GM21360 (cell line): Measurements from ENCODE around the gene MUTYH.
"Not testable (repeated sequence)": the region's sequence is repeated elsewhere in the genome, so short reads cannot be mapped to it uniquely, and the experiment has no call there.

Source experiments
- ATAC-seq: cut with Tn5 transposase; IDR thresholded peaks from one replicate; pipeline ENCODE4 v1.9.1; 2021; ENCODE audit warnings: mild to moderate bottlenecking, moderate library complexity; ENCODE audit not compliant: unreplicated experiment

Gene MUTYH

DNA sequence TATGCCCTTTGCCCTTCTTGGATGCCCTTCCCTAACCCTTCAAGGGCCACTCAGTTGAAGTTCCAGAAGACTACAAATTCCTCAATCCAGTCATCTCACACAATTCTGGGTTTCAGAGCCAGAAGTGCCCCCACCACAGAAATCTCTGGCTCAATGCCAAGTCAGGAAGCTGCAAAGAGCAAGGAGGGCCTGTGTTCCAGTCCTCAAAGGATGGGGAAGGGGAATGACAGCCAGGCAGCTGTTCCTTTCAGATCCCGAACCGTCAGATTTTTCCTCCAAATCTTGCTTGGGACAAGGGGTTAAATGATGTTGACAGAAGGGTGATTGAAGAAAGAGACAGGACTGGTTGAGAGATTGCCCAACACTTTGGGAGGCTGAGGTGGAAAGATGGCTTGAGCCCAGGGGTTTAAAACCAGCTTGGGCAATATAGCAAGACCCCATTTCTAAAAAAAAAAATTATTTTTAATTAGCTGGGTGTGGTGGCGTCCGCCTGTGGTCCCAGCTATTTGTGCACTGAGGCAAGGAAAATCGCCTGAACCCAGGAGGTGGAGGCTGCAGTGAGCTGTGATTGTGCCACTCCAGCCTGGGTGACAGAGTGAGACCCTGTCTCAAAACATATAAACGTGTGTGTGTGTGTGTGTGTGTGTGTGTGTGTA is 14.3 kb downstream of the MUTYH start:
- ATAC-seq: no peak

DNA sequence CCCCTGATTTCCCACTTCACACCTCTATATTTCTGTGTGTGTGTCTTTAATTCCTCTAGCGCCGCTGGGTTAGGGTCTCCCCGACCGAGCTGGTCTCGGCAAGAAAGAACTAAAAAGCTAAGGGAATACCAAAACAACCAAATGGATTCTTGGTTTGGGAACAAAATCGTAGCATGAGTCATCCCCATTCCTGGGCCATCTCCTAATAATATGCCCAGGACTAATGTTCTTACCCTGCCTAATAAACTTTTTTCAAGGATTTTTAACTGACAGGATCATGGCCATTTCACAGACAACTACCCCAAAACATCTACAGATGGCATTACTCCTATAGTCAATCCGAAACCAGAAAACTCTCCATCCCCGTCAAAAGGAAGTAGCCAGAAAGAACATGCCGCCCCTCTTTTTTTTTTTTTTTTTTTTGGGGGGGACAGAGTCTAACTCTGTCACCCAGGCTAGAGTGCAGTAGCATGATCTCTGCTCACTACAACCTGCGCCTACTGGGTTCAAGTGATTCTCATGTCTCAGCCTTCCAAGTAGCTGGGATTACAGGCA is 17.7 kb downstream of the MUTYH start:
- no peak for ATAC-seq

DNA sequence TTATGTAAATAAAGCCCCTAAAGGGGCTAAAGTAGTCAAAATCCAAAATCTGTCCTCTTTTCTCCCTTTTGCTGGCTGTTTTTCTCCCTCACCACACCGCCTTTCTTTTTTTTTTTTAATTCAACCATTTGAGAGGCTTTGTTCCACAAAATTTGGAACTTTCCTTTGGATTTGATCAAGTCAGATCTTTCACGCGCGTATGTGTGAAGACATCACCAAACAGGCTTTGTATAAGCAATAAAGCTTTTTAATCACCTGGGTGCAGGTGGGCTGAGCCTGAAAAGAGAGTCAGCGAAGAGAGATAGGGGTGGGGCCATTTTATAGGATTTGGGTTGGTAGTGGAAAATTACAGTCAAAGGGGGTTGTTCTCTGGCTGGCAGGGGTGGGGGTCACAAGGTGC is 18.8 kb downstream of the MUTYH start:
- ATAC-seq: no peak

DNA sequence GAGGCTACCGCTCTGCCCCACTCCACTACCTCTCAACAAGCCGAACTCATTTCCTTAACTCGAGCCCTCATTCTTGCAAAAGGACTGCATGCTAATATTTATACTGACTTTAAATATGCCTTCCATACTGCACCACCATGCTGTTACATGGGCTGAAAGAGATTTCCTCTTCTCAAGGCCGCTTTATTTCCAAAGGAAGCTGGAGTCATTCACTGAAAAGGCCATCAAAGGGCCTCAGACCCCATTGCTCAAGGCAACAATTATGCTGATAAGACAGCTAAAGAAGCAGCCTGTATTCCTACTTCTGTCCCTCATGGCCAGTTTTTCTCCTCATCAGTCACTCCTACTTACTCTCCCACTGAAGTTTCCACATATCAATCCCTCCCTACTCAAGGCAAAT is 20.5 kb downstream of the MUTYH start:
- ATAC-seq: no peak

DNA sequence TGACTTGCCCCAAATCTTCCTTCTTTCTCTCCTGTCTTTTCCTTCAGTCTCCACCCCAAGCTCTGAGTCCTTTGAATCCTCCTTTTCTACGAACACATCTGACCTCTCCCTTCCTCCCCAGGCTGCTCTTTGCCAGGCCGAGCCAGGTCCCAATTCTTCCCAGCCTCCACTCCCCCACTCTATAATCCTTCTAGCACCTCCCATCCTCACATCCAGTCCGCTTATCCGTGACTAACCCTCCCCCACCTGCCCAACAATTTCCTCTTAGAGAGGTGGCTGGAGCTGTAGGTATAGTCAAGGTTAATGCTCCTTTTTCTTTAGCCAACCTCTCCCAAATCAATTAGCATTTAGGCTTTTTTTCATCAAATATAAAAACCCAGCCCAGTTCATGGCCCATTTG is 23.1 kb downstream of the MUTYH start:
- no peak for ATAC-seq

DNA sequence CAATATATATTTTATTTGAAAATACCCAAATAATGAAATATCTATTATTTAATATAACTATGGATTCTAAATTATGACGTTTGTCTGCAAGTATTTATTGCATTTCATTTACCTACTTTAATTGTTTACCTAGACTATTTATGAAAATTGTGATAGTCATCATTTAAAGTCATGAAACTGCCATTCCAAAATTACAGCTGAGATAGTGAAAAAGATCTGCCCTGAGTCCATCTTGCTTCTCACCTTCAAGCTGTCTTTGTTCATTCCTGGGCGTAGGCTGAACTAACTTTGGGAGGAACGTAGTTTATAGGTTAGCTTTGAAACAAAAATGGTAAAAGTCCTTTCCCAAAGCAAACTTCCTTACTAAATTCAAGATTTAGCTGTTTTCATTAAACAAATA is 26.0 kb downstream of the MUTYH start:
- no peak for ATAC-seq

DNA sequence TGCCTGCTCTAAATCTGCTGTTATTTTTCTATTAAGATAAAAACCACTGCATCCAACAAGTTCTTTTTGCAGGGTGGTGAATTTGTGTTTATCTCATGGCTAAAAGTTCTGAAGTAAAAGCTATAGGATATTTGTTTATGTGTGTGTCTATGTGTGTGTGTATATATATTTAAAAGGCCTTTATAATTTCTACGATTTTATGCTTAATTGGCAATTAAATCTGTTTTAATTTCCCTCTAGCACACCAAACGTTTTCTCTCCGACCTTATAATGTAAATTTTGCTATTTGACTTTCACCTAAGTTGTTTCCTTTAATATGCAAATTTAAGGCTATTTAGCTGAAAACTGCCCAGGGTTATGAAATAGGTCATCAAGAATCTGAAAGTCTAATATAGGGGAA is 33.3 kb downstream of the MUTYH start:
- no peak for ATAC-seq

DNA sequence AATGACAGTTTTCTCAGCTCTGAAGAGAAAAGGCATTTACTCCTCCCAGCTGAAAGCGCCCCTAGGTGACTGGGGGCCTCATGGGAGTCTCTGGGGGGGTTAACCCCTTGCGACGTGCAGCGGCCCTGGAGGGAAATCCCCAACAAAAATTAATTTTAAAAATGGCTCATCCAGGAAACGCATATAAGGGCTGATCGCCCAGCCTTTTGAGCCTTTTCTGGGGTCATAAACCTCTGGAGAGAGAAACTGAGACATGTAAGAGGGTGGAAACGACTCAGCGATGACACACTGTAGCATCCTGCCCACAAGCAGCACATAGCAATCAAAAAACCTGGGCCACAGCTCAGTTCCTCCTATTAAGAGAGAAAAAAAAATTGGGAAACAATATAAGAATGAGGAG is 33.9 kb downstream of the MUTYH start:
- no peak for ATAC-seq

DNA sequence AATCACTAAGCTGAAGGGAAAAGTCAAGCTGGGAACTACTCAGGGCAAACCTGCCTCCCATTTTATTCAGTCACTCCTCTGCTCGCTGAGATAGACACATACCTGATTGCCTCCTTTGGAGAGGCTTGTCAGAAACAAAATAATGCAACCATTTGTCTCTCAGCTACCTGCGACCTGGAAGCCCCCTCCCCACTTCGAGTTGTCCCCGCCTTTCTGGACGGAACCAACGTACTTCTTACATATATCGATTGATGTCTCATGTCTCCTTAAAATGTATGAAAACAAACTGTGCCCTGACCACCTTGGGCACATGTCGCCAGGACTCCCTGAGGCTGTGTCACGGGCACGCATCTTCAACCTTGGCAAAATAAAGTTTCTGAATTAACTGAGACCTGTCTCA is 35.0 kb downstream of the MUTYH start:
- ATAC-seq: no peak

DNA sequence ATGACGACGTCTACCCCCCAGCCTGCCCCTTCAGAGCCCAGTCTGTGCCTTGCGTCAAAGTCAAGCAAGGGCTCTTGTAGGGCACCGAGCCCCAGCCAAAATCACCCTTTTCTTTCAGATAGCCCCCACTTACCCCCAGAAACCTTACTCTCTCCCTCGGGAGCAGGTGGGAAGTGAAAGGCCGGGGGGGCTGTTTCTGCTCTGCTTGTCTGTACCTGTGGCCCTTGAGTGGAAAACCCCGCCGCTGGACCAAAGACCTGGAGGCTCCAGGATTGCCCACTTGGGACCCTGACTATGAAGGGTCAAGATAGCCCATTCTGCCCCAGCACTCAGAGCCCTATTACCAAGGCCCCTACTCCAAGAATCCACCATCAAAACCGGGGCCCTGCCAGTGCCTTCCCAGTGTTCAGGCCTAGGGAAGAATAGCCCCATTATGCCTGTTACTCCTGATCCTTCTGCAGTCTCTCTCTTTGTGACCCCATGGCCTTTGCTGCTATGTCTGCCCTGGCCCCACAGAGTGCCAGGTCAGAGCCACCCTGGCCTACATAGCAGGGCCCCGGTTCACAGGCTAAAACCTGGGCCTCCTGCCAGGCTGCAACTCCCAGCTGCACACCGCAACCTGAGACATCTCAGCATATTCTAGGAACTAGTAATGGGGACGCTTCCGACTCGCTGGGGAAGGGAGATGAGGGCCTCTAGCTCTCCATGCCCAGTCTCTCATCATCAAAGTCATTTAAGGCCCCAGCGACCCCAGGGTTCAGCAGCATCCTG is 35.7 kb downstream of the MUTYH start:
- ATAC-seq: no peak

DNA sequence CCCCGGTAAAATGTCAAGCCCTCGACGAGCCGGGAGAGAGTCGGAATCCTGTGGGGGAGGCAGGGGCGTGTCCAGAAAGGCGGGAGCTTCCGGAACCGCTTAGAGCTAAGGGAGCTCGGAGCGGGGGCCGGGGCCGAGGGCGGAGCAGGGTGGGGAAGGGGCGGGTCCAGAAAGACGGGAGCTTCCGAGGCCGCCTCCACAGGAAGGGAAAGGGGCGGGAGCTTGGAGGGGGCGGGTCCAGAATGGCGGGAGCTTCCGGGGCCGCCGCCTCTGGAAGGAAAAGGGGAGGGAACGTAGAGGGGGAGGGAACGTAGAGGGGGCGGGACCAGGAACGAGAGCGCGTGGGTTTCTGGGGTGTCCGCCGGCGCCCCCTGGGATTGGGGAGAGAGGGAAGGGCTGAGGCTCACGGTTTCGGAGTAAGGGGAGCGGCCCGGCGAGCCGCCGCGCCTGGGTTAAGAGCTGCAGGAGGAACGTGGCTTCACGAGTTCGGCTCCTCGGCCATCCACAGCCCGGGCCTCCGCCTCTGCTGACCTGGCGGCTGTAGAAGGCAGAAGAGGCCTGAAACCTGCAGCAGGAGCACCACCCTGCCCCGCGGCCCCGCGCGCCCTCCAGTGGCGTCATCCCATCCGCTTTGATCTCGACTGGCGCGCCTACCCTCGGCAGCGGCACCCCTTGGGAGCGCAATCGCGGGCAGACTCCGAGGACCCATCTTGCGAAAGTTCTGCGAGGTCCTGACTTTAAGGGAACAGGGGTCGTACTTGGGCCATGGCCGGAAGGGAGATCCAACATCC is 36.5 kb downstream of the MUTYH start:
- peak; percentile 63 for ATAC-seq

DNA sequence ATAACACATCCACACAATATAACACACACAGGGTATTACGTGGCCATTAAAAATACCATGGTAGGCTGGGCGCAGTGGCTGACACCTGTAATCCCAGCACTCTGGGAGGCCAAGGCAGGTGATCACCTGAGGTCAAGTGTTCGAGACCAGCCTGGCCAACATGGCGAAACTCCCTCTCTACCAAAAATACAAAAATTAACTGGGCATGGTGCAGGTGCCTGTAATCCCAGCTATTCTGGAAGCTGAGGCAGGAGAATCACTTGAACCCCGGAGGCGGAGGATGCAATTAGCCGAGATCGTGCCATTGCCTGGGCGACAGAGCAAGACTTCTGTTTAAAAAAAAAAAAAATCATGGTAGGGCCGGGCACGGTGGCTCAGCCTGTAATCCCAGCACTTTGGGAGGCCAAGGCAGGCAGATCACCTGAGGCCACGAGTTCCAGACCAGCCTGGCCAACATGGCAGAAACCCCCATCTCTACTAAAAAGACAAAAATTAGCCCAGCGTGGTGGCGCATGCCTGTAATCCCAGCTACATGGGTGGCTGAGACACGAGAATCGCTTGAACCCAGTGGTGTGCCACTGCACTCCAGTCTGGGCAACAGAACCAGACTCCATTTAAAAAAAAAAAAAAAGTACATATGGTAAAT is 37.6 kb downstream of the MUTYH start:
- no peak for ATAC-seq

DNA sequence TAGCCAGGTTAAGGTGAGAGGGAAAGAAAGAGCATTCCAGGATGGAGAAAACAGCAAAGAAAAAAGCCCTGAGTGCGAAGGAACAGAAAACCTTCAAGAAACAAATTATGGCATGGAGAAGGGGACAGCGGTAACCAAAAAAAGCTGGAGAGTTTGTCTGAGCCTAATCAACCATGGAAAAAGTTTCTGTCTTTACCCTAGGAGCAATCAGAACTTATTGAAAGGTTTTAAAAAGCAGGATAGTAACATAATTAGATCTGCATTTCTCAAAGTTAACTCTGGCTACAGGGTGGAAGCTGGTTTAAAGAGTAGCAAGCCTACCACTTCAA is 39.6 kb downstream of the MUTYH start:
- ATAC-seq: no peak

DNA sequence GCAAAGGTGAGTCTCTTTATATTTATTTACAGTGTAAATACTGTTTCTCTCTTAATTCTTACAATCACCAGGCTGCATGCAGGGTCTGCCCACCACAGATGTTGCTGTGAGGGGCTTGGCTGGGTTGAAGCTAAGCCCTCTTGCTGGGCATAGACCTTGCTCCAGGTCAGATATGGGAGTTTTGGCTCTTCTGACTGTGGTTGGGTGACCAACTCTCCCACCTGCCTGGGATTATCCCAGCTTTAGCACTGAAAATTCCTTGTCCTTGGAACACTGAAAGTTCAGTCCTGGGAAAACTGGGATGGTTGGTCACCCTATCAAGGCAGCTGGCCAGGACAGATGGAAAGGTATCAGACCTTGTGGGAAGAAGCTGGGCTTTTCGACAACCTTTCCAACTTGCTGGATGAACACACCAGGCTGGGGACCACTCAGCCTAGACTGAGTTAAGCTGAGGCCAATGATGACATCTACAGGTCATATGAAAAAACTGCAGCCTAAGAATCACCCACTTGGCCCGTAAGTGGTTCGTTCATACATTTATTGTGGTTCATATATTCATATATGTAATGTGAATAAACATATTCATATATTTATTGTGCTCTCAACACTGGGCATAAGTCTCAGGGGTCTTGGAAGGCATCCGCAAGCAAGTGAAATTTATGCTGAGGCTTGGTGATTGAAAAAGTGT is 40.1 kb downstream of the MUTYH start:
- no peak for ATAC-seq

DNA sequence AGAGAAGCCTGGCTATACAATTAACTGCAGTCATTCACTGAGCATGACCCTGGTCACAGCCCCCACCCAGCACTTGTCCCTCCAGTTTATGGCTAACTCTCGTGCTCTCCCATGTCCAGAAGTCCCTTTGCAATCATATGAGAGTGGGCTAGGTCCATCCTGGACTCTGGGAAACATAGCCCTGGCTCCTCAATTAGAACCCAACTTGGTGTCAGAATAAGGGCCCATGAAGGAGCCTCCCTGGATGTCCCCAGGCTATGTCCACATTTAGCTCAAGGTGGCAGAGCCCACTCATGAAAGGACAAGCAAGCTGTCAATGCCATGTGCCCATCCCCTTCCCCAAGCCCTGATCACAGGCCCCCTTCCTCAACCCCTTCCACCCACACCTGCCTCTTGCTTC is 40.9 kb downstream of the MUTYH start:
- no peak for ATAC-seq

DNA sequence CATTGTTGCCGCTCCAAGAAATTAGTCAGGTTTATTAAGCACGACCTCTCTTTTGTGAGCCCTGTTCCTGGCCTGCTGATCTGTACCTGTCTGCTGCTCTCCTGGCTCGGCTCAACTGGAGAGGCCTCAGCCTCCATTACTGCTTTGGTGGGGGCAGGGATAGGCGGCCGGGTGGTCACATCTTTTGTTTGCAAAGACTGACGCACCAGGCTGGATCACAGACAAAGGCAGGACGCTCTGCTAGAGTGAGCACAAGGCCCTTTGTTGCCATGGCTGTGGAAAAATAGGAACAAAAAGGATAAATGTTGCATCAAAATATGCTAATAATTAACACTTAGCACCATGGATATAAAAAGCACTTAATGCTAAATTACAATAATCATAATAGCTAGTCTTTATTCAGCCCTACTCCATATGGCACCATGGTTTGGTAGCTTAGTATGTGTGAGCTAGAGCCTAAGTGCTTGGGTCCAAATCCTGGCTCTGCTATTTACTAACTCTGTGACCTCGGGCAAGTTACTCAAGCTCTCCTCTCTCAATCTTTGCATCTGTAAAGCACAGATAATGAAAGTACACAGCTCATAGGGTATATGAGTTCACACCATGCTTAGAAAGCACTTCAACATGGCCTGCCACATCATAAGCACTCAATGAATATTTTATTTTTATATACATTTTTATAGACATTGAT is 42.4 kb downstream of the MUTYH start:
- no peak for ATAC-seq

DNA sequence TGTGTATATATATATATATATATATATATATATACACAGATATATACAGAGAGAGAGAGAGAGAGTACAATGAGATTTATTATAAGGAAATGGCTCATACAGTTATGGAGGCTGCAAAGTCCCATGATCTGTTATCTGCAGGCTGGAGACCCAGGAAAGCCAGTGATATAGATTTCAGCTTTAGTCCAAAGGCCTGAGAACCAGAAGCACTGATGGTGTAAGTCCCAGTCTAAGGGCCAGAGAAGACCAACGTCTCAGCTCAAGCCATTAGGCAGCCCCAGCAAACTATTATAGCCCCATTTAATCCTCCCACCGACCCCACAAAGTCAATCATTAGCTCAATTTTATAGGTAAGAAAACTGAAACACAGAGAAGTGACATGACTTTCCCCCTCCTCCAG is 48.5 kb downstream of the MUTYH start:
- no peak for ATAC-seq

DNA sequence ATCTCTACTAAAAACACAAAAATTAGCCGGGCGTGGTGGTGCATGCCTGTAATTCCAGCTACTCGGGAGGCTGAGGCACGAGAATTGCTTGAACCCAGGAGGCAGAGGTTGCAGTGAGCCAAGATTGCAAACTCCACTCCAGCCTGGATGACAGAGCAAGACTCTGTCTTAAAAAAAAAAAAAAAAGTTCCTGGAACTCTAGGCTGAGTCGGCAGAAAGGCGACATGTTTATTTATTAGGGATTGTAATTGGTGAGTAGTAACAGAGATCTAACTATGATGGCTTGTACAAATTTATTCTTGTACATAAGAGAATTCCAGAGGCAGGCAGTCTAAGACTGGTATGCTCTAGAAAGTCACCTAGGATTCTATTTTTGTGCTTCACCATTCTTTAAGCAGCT is 49.2 kb downstream of the MUTYH start:
- ATAC-seq: not testable (repeated sequence)

DNA sequence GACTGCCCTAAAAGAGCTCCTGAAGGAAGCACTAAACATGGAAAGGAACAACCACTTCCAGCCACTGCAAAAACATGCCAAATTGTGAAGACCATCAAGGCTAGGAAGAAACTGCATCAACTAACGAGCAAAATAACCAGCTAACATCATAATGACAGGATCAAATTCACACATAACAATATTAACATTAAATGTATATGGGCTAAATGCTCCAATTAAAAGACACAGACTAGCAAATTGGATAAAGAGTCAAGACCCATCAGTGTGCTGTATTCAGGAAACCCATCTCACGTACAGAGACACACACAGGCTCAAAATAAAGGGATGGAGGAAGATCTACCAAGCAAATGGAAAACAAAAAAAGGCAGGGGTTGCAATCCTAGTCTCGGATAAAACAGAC is 53.7 kb downstream of the MUTYH start:
- ATAC-seq: not testable (repeated sequence)

DNA sequence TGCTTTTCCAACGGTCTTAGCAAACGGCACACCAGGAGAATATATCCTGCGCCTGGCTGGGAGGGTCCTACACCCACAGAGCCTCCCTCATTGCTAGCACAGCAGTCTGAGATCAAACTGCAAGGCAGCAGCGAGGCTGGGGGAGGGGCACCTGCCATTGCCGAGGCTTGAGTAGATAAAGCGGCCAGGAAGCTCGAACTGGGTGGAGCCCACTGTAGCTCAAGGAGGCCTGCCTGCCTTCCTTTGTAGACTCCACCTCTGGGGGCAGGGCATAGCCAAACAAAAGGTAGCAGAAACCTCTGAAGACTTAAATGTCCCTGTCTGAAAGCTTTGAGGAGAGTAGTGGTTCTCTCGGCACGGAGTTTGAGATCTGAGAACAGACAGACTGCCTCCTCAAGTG is 55.4 kb downstream of the MUTYH start:
- not testable (repeated sequence) for ATAC-seq
